ENCODE measurements around the gene AKIP1. TPM values are rescaled to one million over a fixed set of nuclear protein-coding genes. Genes with fewer than 3 reads are reported as not detected.

Gene AKIP1
- total and polyA plus RNA-seq, 10 of the 15 experiments (the other 5 are each of a cell fraction or from before 2014, with no cell fraction given): 5.1 to 38.9 (median 30.5) TPM

GRCh38 chr11:8959546-8960166, 48.7 kb downstream of the AKIP1 start (continued):
- TF ChIP-seq RUNX3 (IDR thresholded peaks at IDR 0.05; ENCODE audit: low read length): peak; percentile 56

GRCh38 chr11:8961401-8961800, 50.4 kb downstream of the AKIP1 start:
- no peak overlapping the region for H2AFZ ChIP-seq (ENCODE audit: control insufficient read depth, low read depth, low read length)
- peaks cover 10% of the 10 kb centered on the region for H3K4me1 ChIP-seq (ENCODE audit: control insufficient read depth, insufficient read depth, low read length)
- ATAC-seq (no peak), DNase-seq (ENCODE audit: low read depth, low spot score) (no peak), FAIRE-seq (no peak)
- ChIA-PET POLR2A (interaction anchor here (0.7 to 1.0 kb wide), 2 partner anchors 53 to 128 kb away, joined by 3 read pairs; no protein-coding TSS in a partner anchor), SMC1A (ENCODE audit: uncharacterized antibody, unreplicated experiment) (interaction anchor here (0.8 to 3.5 kb wide), 11 partner anchors 11 to 634 kb away, joined by 3 to 77 read pairs (median 5); partner anchors contain the start of genes RPL27A and TRIM66), RAD21 (ENCODE audit: unreplicated experiment) (interaction anchor here (1.0 to 3.7 kb wide), 8 partner anchors 39 to 545 kb away, joined by 3 to 97 read pairs (median 6); partner anchors contain the start of gene AKIP1), CTCF (interaction anchor here (0.6 to 7.8 kb wide), 13 partner anchors 12 to 801 kb away, joined by 3 to 196 read pairs (median 5); partner anchors contain the start of gene AKIP1)
- intact Hi-C loops (cut with micrococcal nuclease; ENCODE audit: unreplicated experiment) (loop anchor here (5.0 kb wide), 3 partner anchors 101 to 394 kb away; a partner anchor contains a TSS), in situ Hi-C loops (cut with MboI) (no loop called here)
- no peak overlapping the region for H3K4me3 ChIP-seq
- H3K36me3 ChIP-seq (ENCODE audit: control insufficient read depth in 2 of 2, insufficient read depth in 2 of 2, low read length in 1 of 2): no peaks in the 10 kb centered on the region
- no peak overlapping the region for H3K27ac ChIP-seq (ENCODE audit: control insufficient read depth, insufficient read depth)
- H3K9ac ChIP-seq (ENCODE audit: control insufficient read depth, insufficient read depth, low read length): no peak overlapping the region
- BruUV-seq (replicated peaks): no TSS peak
- H3K9me3 ChIP-seq (replicated peaks; ENCODE audit: control insufficient read depth, insufficient read depth, low read length): no peaks in the 10 kb centered on the region
- 0 out of 2 replicates have a peak overlapping the region, but pooled peaks have one; percentile 23 for H3K4me2 ChIP-seq (ENCODE audit: control insufficient read depth, insufficient read depth)
- 50% methylated on average over 2 of the region's 2 CpGs for WGBS (ENCODE audit: insufficient coverage, insufficient replicate concordance, low lambda C conversion rate, missing lambda C conversion rate)
- no peaks in the 10 kb centered on the region for H3K27me3 ChIP-seq (replicated peaks in 1 of 2; ENCODE audit: control insufficient read depth in 2 of 2, insufficient read depth in 2 of 2, low read length in 1 of 2)
- H3K79me2 ChIP-seq (ENCODE audit: control insufficient read depth, insufficient read depth, low read length): peaks cover 36% of the 10 kb centered on the region
- H4K20me1 ChIP-seq (ENCODE audit: control insufficient read depth, insufficient read depth): no peaks in the 10 kb centered on the region
- TF ChIP-seq NR2F1 (conservative IDR thresholded peaks at IDR 0.05) (no peak), HCFC1 (IDR thresholded peaks at IDR 0.05; ENCODE audit: low read length) (no peak), JUNB (IDR thresholded peaks at IDR 0.05) (no peak), REST (IDR thresholded peaks at IDR 0.05; ENCODE audit: low read depth, low read length) (no peak), BMI1 (IDR thresholded peaks at IDR 0.05; ENCODE audit: borderline replicate concordance) (no peak), ZNF592 (IDR thresholded peaks at IDR 0.05) (no peak), SREBF2 (IDR thresholded peaks at IDR 0.05; ENCODE audit: low read length) (no peak), GABPA (IDR thresholded peaks at IDR 0.05; ENCODE audit: low read depth) (no peak), YBX1 (IDR thresholded peaks at IDR 0.05) (no peak), CHD2 (IDR thresholded peaks at IDR 0.05; ENCODE audit: borderline replicate concordance, low read depth, low read length) (no peak), E2F8 (IDR thresholded peaks at IDR 0.05; ENCODE audit: low read depth, partially characterized antibody) (no peak)
